HepG2 (cell line): ENCODE measurements around the gene BPIFA1. TPM values are rescaled to one million over a fixed set of nuclear protein-coding genes. Genes with fewer than 3 reads are reported as not detected.

Experiments
- ATM ChIP-seq: fragments of 450-650 bp; IDR thresholded peaks from 2 replicates; pipeline ENCODE4 v1.7.1; 2017; ENCODE audit warnings: mild to moderate bottlenecking, borderline replicate concordance
- HOXA3 ChIP-seq: sonication (generic); formaldehyde crosslinking; IDR thresholded peaks from 2 replicates; pipeline ENCODE4 v1.5.0; 2020; ENCODE audit warnings: missing genetic modification reagents
- JDP2 ChIP-seq: sonication (generic); formaldehyde crosslinking; IDR thresholded peaks from 2 replicates; pipeline ENCODE4 v1.8.1; 2022; ENCODE audit warnings: missing genetic modification reagents, borderline replicate concordance
- NCOA5 ChIP-seq: sonication (generic); formaldehyde crosslinking; IDR thresholded peaks from 2 replicates; pipeline ENCODE4 v1.4.0; 2020; ENCODE audit warnings: missing genetic modification reagents
- PCBP1 ChIP-seq: fragments of 200-400 bp; formaldehyde crosslinking; IDR thresholded peaks from 2 replicates; pipeline ENCODE4 v1.6.1; 2017; ENCODE audit warnings: mild to moderate bottlenecking, low read depth, low read length, borderline replicate concordance
- SKI ChIP-seq: fragments of 450-650 bp; IDR thresholded peaks from one replicate; pipeline ENCODE4 v1.6.1; 2018; ENCODE audit warnings: mild to moderate bottlenecking; ENCODE audit not compliant: partially characterized antibody
- TAF1 ChIP-seq: sonication (generic); formaldehyde crosslinking; IDR thresholded peaks from 2 replicates; pipeline ENCODE4 v1.4.0; 2020; ENCODE audit warnings: missing genetic modification reagents
- TCF7 ChIP-seq: sonication (generic); IDR thresholded peaks from 2 replicates; pipeline ENCODE4 v1.6.1; 2016; ENCODE audit warnings: antibody characterized with exemption, low read depth
- TGIF2 ChIP-seq: IDR thresholded peaks from 2 replicates; pipeline ENCODE4 v1.6.1; 2016; ENCODE audit warnings: control low read depth, missing compliant biosample characterization
- ZKSCAN1 ChIP-seq: fragments of 150-350 bp; IDR thresholded peaks from 2 replicates; pipeline ENCODE4 v1.6.1; 2014; ENCODE audit warnings: low read length
- ZNF10 ChIP-seq: sonication (generic); formaldehyde crosslinking; IDR thresholded peaks from 2 replicates; pipeline ENCODE4 v1.4.0; 2020; ENCODE audit warnings: mild to moderate bottlenecking, low read depth, missing genetic modification reagents, borderline replicate concordance
- ZNF446 ChIP-seq: sonication (generic); formaldehyde crosslinking; IDR thresholded peaks from 2 replicates; pipeline ENCODE4 v1.5.0; 2020; ENCODE audit warnings: mild to moderate bottlenecking, missing genetic modification reagents
- ZNF792 ChIP-seq: IDR thresholded peaks from 2 replicates; pipeline ENCODE4 v1.6.1; 2016
- polyA plus RNA-seq, 8 experiments: library from polyadenylated mRNA; depleted of rRNA in 3 of 8; stranded (reverse) in 7 of 8; unstranded in 1 of 8; fragments of >200 nt; fragmentation: Illumina TruSeq in 4 of 8; extraction: Trizol in 4 of 8; gene quantifications; 2 replicates each; pipeline versions ENCODE4 v1.2.1 to v1.2.3, GENCODE V29; 2011 to 2016; ENCODE audit warnings: low read depth in 4 of 8, missing spikeins in 1 of 8, mixed read lengths in 1 of 8; ENCODE audit not compliant: insufficient read depth in 1 of 8
- total RNA-seq, 5 experiments: library from RNA; depleted of rRNA; stranded (reverse); fragments of >200 nt; fragmentation: Illumina TruSeq; extraction: Trizol; gene quantifications; 2 replicates each; pipeline ENCODE4 v1.2.3, GENCODE V29; 2016; ENCODE audit warnings: low read depth in 1 of 5
- TF ChIP-seq, protein P1 (sequence below), 2 experiments: sonication (generic) in 1 of 2; formaldehyde crosslinking in 1 of 2; IDR thresholded peaks; 2 replicates each; pipeline versions ENCODE4 v1.5.1 to v1.6.1; 2011 to 2020; ENCODE audit warnings: borderline replicate concordance in 1 of 2, low read depth in 1 of 2, low read length in 1 of 2, mild to moderate bottlenecking in 1 of 2, missing genetic modification reagents in 1 of 2, moderate library complexity in 1 of 2
- TF ChIP-seq, protein P2 (sequence below): sonication (generic); formaldehyde crosslinking; IDR thresholded peaks from 2 replicates; pipeline ENCODE4 v1.5.0; 2020; ENCODE audit warnings: missing genetic modification reagents
- TF ChIP-seq, protein P3 (sequence below): sonication (generic); formaldehyde crosslinking; IDR thresholded peaks from 2 replicates; pipeline ENCODE4 v1.8.1; 2022; ENCODE audit warnings: low read depth, mild to moderate bottlenecking, missing genetic modification reagents
- TF ChIP-seq, protein P4 (sequence below): sonication (generic); formaldehyde crosslinking; IDR thresholded peaks from 2 replicates; pipeline ENCODE4 v1.4.0; 2020; ENCODE audit warnings: mild to moderate bottlenecking, missing genetic modification reagents
- TF ChIP-seq, protein P5 (sequence below): sonication (generic); formaldehyde crosslinking; IDR thresholded peaks from 2 replicates; pipeline ENCODE4 v1.8.1; 2022; ENCODE audit warnings: mild to moderate bottlenecking, missing genetic modification reagents
- TF ChIP-seq, protein P6 (sequence below): IDR thresholded peaks from 2 replicates; pipeline ENCODE4 v1.6.1; 2012; ENCODE audit warnings: inconsistent platforms

BPIFA1 gene
- total and polyA plus RNA-seq, 2 of the 13 experiments (the other 11 are each of a cell fraction or from before 2014, with no cell fraction given) = not detected

DNA sequence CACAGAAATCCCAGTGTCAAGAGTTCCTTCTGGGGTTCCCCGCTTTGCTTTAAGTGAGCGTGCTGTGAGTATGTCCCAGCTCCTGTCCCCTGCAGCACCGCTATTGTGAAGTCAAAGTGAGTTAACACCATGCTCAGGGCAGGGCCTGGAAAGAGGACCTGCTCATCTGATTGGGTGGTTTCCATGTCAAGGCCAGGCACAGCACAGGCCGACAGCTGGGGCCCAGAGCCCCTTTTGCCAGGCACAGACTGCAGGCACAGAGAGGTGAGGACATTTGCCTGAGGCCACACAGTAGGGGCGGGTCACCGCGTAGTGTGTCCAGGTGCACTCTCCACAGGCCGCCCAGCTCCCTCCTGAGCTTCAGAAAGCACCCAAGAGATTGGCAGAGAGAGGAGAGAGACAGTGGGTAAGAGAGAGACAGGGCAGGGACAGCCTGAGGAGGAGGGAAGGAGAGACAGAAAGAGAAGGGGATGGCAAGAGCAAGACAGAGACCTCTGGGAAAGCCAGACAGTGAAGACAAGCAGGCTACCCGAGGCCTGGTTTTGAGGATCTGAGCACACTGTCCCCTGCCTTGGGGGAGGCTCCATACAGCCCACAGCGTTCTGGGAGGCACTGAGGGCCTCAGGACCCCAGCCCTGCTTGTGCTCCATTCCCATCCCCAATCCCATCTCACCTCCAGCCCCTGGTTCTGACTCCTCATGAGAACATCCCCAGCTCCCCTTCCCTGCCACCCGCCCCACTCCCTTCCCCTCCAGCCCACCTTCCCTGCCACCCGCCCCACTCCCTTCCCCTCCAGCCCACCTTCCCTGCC lies 40.7 kb downstream of the BPIFA1 start (continued):
- TF ChIP-seq, protein P1, sequence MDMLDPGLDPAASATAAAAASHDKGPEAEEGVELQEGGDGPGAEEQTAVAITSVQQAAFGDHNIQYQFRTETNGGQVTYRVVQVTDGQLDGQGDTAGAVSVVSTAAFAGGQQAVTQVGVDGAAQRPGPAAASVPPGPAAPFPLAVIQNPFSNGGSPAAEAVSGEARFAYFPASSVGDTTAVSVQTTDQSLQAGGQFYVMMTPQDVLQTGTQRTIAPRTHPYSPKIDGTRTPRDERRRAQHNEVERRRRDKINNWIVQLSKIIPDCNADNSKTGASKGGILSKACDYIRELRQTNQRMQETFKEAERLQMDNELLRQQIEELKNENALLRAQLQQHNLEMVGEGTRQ (IDR thresholded peaks at IDR 0.05; ENCODE audit: low read depth, low read length) = no peak
- TF ChIP-seq, protein P1 (CRISPR knock-in tag; IDR thresholded peaks at IDR 0.05; ENCODE audit: borderline replicate concordance) = no peak
- TF ChIP-seq PCBP1 = 0 out of 2 replicates have a peak, but pooled peaks have one; percentile 65
- TF ChIP-seq, protein P2, sequence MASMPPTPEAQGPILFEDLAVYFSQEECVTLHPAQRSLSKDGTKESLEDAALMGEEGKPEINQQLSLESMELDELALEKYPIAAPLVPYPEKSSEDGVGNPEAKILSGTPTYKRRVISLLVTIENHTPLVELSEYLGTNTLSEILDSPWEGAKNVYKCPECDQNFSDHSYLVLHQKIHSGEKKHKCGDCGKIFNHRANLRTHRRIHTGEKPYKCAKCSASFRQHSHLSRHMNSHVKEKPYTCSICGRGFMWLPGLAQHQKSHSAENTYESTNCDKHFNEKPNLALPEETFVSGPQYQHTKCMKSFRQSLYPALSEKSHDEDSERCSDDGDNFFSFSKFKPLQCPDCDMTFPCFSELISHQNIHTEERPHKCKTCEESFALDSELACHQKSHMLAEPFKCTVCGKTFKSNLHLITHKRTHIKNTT (CRISPR knock-in tag) = no peak
- TF ChIP-seq ATM = no peak
- no peak for TF ChIP-seq TGIF2 (CRISPR knock-in tag)
- TF ChIP-seq, protein P3, sequence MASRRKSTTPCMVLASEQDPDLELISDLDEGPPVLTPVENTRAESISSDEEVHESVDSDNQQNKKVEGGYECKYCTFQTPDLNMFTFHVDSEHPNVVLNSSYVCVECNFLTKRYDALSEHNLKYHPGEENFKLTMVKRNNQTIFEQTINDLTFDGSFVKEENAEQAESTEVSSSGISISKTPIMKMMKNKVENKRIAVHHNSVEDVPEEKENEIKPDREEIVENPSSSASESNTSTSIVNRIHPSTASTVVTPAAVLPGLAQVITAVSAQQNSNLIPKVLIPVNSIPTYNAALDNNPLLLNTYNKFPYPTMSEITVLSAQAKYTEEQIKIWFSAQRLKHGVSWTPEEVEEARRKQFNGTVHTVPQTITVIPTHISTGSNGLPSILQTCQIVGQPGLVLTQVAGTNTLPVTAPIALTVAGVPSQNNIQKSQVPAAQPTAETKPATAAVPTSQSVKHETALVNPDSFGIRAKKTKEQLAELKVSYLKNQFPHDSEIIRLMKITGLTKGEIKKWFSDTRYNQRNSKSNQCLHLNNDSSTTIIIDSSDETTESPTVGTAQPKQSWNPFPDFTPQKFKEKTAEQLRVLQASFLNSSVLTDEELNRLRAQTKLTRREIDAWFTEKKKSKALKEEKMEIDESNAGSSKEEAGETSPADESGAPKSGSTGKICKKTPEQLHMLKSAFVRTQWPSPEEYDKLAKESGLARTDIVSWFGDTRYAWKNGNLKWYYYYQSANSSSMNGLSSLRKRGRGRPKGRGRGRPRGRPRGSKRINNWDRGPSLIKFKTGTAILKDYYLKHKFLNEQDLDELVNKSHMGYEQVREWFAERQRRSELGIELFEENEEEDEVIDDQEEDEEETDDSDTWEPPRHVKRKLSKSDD (CRISPR knock-in tag) = no peak
- TF ChIP-seq, protein P4, sequence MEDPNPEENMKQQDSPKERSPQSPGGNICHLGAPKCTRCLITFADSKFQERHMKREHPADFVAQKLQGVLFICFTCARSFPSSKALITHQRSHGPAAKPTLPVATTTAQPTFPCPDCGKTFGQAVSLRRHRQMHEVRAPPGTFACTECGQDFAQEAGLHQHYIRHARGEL = no peak
- no peak for TF ChIP-seq TAF1 (CRISPR knock-in tag)
- TF ChIP-seq HOXA3 (CRISPR knock-in tag) = no peak
- no peak for TF ChIP-seq NCOA5
- no peak for TF ChIP-seq ZNF10 (CRISPR knock-in tag)
- TF ChIP-seq, protein P5, sequence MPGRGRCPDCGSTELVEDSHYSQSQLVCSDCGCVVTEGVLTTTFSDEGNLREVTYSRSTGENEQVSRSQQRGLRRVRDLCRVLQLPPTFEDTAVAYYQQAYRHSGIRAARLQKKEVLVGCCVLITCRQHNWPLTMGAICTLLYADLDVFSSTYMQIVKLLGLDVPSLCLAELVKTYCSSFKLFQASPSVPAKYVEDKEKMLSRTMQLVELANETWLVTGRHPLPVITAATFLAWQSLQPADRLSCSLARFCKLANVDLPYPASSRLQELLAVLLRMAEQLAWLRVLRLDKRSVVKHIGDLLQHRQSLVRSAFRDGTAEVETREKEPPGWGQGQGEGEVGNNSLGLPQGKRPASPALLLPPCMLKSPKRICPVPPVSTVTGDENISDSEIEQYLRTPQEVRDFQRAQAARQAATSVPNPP (CRISPR knock-in tag) = no peak
- TF ChIP-seq ZKSCAN1 = peak; percentile 57; the same call in 1 of the 2 replicates
- TF ChIP-seq, protein P6, sequence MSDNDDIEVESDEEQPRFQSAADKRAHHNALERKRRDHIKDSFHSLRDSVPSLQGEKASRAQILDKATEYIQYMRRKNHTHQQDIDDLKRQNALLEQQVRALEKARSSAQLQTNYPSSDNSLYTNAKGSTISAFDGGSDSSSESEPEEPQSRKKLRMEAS = peak; percentile 45; the same call in 1 of the 2 replicates
- no peak for TF ChIP-seq ZNF446 (CRISPR knock-in tag)
- TF ChIP-seq SKI = no peak
- no peak for TF ChIP-seq TCF7
- no peak for TF ChIP-seq JDP2 (CRISPR knock-in tag)
- TF ChIP-seq ZNF792 (CRISPR knock-in tag) = no peak
